HG03457 (cell line): ENCODE data around the gene GARNL3.

Experiments used
- ATAC-seq: cut with Tn5 transposase; IDR thresholded peaks from one replicate; pipeline ENCODE4 v1.9.1; 2021; ENCODE audit warnings: moderate number of reproducible peaks; ENCODE audit not compliant: unreplicated experiment

Gene GARNL3

GRCh38 chr9:127346584-127346983, 82.0 kb downstream of the GARNL3 start:
- no peak for ATAC-seq

- no peak for ATAC-seq
Observed at GRCh38 chr9:127347831-127348776, 83.5 kb downstream of the GARNL3 start.

GRCh38 chr9:127349483-127350113, 85.0 kb downstream of the GARNL3 start:
- no peak for ATAC-seq

- ATAC-seq = no peak
Observed at GRCh38 chr9:127351182-127352166, 86.9 kb downstream of the GARNL3 start.

GRCh38 chr9:127353882-127354281, 89.3 kb downstream of the GARNL3 start:
- no peak for ATAC-seq

- ATAC-seq = no peak
Observed at GRCh38 chr9:127356906-127357305, 92.3 kb downstream of the GARNL3 start.

- no peak for ATAC-seq
Observed at GRCh38 chr9:127358023-127358535, 93.5 kb downstream of the GARNL3 start.

- no peak for ATAC-seq
Observed at GRCh38 chr9:127358770-127359169, 94.2 kb downstream of the GARNL3 start.

- no peak for ATAC-seq
Observed at GRCh38 chr9:127360250-127360649, 95.7 kb downstream of the GARNL3 start.

- ATAC-seq = no peak
Observed at GRCh38 chr9:127360829-127361228, 96.3 kb downstream of the GARNL3 start.

- ATAC-seq = no peak
Observed at GRCh38 chr9:127361561-127361960, 97.0 kb downstream of the GARNL3 start.

GRCh38 chr9:127362829-127363228, 98.3 kb downstream of the GARNL3 start:
- ATAC-seq = no peak

GRCh38 chr9:127365461-127365860, 100.9 kb downstream of the GARNL3 start:
- ATAC-seq = no peak

GRCh38 chr9:127366594-127366993, 102.0 kb downstream of the GARNL3 start:
- no peak for ATAC-seq

GRCh38 chr9:127368852-127369402, 104.4 kb downstream of the GARNL3 start:
- ATAC-seq = no peak

GRCh38 chr9:127369428-127369827, 104.9 kb downstream of the GARNL3 start:
- ATAC-seq = no peak

GRCh38 chr9:127370147-127370579, 105.6 kb downstream of the GARNL3 start:
- ATAC-seq = no peak

- no peak for ATAC-seq
Observed at GRCh38 chr9:127370672-127371648, 106.4 kb downstream of the GARNL3 start.

GRCh38 chr9:127380479-127380878, 115.9 kb downstream of the GARNL3 start:
- no peak for ATAC-seq
